ENCODE results near the gene PAN2.
"Not testable (repeated sequence)": the region's sequence is repeated elsewhere in the genome, so short reads cannot be mapped to it uniquely, and the experiment has no call there.

PAN2 gene

GRCh38 chr12:56333679-56334489 is at the start of gene PAN2:
TSS of gene PAN2 (minus strand) at chr12:56334000. CDS start at chr12:56333094, 906 bp downstream.
- peak; percentile 99 for DNase-seq

- no peak for DNase-seq
Observed at GRCh38 chr12:56382611-56383010, 48.8 kb upstream of the PAN2 start.

GRCh38 chr12:56377989-56378316 is 44.2 kb upstream of the PAN2 start:
- no peak for DNase-seq

GRCh38 chr12:56377310-56377988 is 43.6 kb upstream of the PAN2 start:
- DNase-seq, result no peak

GRCh38 chr12:56375598-56376434 is 42.0 kb upstream of the PAN2 start:
- DNase-seq, result no peak

- DNase-seq, result no peak
Observed at GRCh38 chr12:56374726-56375597, 41.2 kb upstream of the PAN2 start.

GRCh38 chr12:56373515-56373914 is 39.7 kb upstream of the PAN2 start:
- DNase-seq, result no peak

GRCh38 chr12:56366948-56367347 is 33.1 kb upstream of the PAN2 start:
- no peak for DNase-seq

GRCh38 chr12:56362130-56363059 is 28.6 kb upstream of the PAN2 start, which contains the start of gene APOF:
TSS of gene APOF (minus strand) at chr12:56362857. CDS start at chr12:56362745, 112 bp downstream.
- DNase-seq, result no peak

GRCh38 chr12:56361487-56362129 is 27.8 kb upstream of the PAN2 start:
- no peak for DNase-seq

GRCh38 chr12:56359851-56360767 is 26.3 kb upstream of the PAN2 start, which contains the start of gene STAT2:
TSS of gene STAT2 (minus strand) at chr12:56360107. CDS start at chr12:56356571, 3,536 bp downstream.
- DNase-seq, result peak; percentile 98

GRCh38 chr12:56358836-56359532 is 25.2 kb upstream of the PAN2 start:
- DNase-seq, result no peak

GRCh38 chr12:56351325-56351724 is 17.5 kb upstream of the PAN2 start:
- DNase-seq, result no peak

- DNase-seq, result no peak
Observed at GRCh38 chr12:56350662-56351061, 16.9 kb upstream of the PAN2 start.

- DNase-seq, result no peak
Observed at GRCh38 chr12:56348776-56349175, 15.0 kb upstream of the PAN2 start.

GRCh38 chr12:56347255-56347654 is 13.5 kb upstream of the PAN2 start:
- not testable (repeated sequence) for DNase-seq

GRCh38 chr12:56346675-56347074 is 12.9 kb upstream of the PAN2 start:
- DNase-seq, result no peak

GRCh38 chr12:56342290-56342689 is 8.5 kb upstream of the PAN2 start:
- not testable (repeated sequence) for DNase-seq

- DNase-seq, result no peak
Observed at GRCh38 chr12:56341616-56342015, 7.8 kb upstream of the PAN2 start.
